A549 (cell line): ENCODE measurements around the gene CDH4. TPM values are rescaled to one million over a fixed set of nuclear protein-coding genes. Genes with fewer than 3 reads are reported as not detected.

ENCODE experiments used
- ATAC-seq, 2 experiments: fragments of 200-7000 bp in 1 of 2; fragments of >200 bp in 1 of 2; cut with Nextera tagmentation in 1 of 2; cut with Tn5 transposase in 1 of 2; 3 replicates each; pipeline versions ENCODE4 v1.8.0 to v1.9.1; 2018 to 2020; ENCODE audit warnings: mild to moderate bottlenecking in 1 of 2, moderate library complexity in 1 of 2
- CTCF ChIA-PET: fragments of 300-600 bp; sonication (Branson Sonifier 250); formaldehyde crosslinking; extraction: SDS; loops from one replicate; lab custom pipeline; 2021; ENCODE audit warnings: antibody characterized with exemption, inconsistent platforms; lab: Yijun Ruan, JAX
- POLR2A ChIA-PET: fragments of 350-600 bp; formaldehyde crosslinking; extraction: SDS; loops from one replicate; lab custom pipeline; 2021; ENCODE audit warnings: antibody characterized with exemption, inconsistent platforms; lab: Yijun Ruan, JAX
- DNase-seq, 2 experiments: peaks; one replicate each; pipeline versions ENCODE4 v3.0.0 to v3.0.0-alpha.2; 2011 to 2016; ENCODE audit warnings: low read depth in 1 of 2, low spot score in 1 of 2
- FAIRE-seq: peaks from 2 replicates; lab custom pipeline; 2011; peaks lifted over from hg19 to GRCh38; lab: Jason Lieb, UNC
- H3K27ac ChIP-seq, 2 experiments: fragments of >200 bp; sonication (Bioruptor Twin); formaldehyde crosslinking; 3 replicates each; pipeline ENCODE4 v1.5.1; 2016 to 2017
- H3K4me1 ChIP-seq: fragments of >200 bp; sonication (Bioruptor Twin); formaldehyde crosslinking; 3 replicates; pipeline ENCODE4 v1.6.1; 2016
- H3K4me2 ChIP-seq: fragments of >200 bp; sonication (Bioruptor Twin); formaldehyde crosslinking; 3 replicates; pipeline ENCODE4 v1.6.1; 2016
- H3K4me3 ChIP-seq: fragments of >200 bp; sonication (Bioruptor Twin); formaldehyde crosslinking; 3 replicates; pipeline ENCODE4 v1.5.1; 2016
- H3K9me3 ChIP-seq: fragments of >200 bp; sonication (Bioruptor Twin); formaldehyde crosslinking; 3 replicates; pipeline ENCODE4 v1.6.1; 2016
- ATOH8 ChIP-seq: fragments of 250-450 bp; sonication (Bioruptor Pico); IDR thresholded peaks from 2 replicates; pipeline ENCODE4 v1.5.0; 2020; ENCODE audit warnings: low read depth, mild to moderate bottlenecking, moderate library complexity
- CBX2 ChIP-seq: fragments of 200-600 bp; sonication (generic); IDR thresholded peaks from 2 replicates; pipeline ENCODE4 v1.6.1; 2016; ENCODE audit warnings: low read depth, mild to moderate bottlenecking, borderline replicate concordance
- CBX8 ChIP-seq: fragments of 200-600 bp; sonication (generic); IDR thresholded peaks from 2 replicates; pipeline ENCODE4 v1.6.1; 2016
- CHD2 ChIP-seq: fragments of 150-350 bp; IDR thresholded peaks from 2 replicates; pipeline ENCODE4 v1.6.1; 2014; ENCODE audit warnings: low read length; ENCODE audit not compliant: partially characterized antibody
- FOSB ChIP-seq: fragments of 250-450 bp; sonication (Bioruptor Pico); IDR thresholded peaks from 2 replicates; pipeline ENCODE4 v1.5.0; 2020; ENCODE audit warnings: mild to moderate bottlenecking, moderate library complexity
- FOXS1 ChIP-seq: fragments of 250-450 bp; sonication (Bioruptor Pico); IDR thresholded peaks from 2 replicates; pipeline ENCODE4 v1.5.0; 2020; ENCODE audit warnings: mild to moderate bottlenecking, moderate library complexity
- GATA3 ChIP-seq: IDR thresholded peaks from 2 replicates; pipeline ENCODE4 v1.6.1; 2012; ENCODE audit warnings: borderline replicate concordance
- HOXA7 ChIP-seq: fragments of 250-450 bp; sonication (Bioruptor Pico); IDR thresholded peaks from 2 replicates; pipeline ENCODE4 v1.5.0; 2020; ENCODE audit warnings: mild to moderate bottlenecking, moderate library complexity
- HOXB13 ChIP-seq: fragments of 250-450 bp; sonication (Bioruptor Pico); IDR thresholded peaks from 2 replicates; pipeline ENCODE4 v1.5.0; 2020; ENCODE audit warnings: low read depth, mild to moderate bottlenecking, moderate library complexity
- HOXB5 ChIP-seq: fragments of 250-450 bp; sonication (Bioruptor Pico); IDR thresholded peaks from 2 replicates; pipeline ENCODE4 v1.5.0; 2020; ENCODE audit warnings: mild to moderate bottlenecking, moderate library complexity
- JUNB ChIP-seq: fragments of >200 bp; sonication (Bioruptor Twin); formaldehyde crosslinking; IDR thresholded peaks from 2 replicates; pipeline ENCODE4 v1.6.1; 2016
- KDM1A ChIP-seq: fragments of 200-600 bp; sonication (generic); IDR thresholded peaks from 2 replicates; pipeline ENCODE4 v1.6.1; 2016; ENCODE audit warnings: low read depth, mild to moderate bottlenecking
- KDM5A ChIP-seq: fragments of 200-600 bp; sonication (generic); IDR thresholded peaks from 2 replicates; pipeline ENCODE4 v1.6.1; 2016; ENCODE audit warnings: antibody characterized with exemption, mild to moderate bottlenecking
- MAFK ChIP-seq: fragments of 450-650 bp; IDR thresholded peaks from 2 replicates; pipeline ENCODE4 v1.6.1; 2014; ENCODE audit not compliant: partially characterized antibody
- MAZ ChIP-seq: fragments of 150-350 bp; IDR thresholded peaks from 2 replicates; pipeline ENCODE4 v1.6.1; 2014; ENCODE audit warnings: antibody characterized with exemption, low read depth, low read length, borderline replicate concordance
- MYC ChIP-seq: IDR thresholded peaks from 2 replicates; pipeline ENCODE4 v1.6.1; 2012; ENCODE audit warnings: mild to moderate bottlenecking, inconsistent platforms, low read length, improper control_type of control experiment, borderline replicate concordance
- NPAS2 ChIP-seq: fragments of 250-450 bp; sonication (Bioruptor Pico); IDR thresholded peaks from 2 replicates; pipeline ENCODE4 v1.8.0; 2022; ENCODE audit warnings: mild to moderate bottlenecking, moderate library complexity, borderline replicate concordance
- PHF8 ChIP-seq: fragments of 200-600 bp; sonication (generic); IDR thresholded peaks from 2 replicates; pipeline ENCODE4 v1.6.1; 2016; ENCODE audit warnings: low read depth, mild to moderate bottlenecking, antibody characterized with exemption, moderate library complexity, borderline replicate concordance
- POLR2A ChIP-seq: IDR thresholded peaks from 2 replicates; pipeline ENCODE4 v1.6.1; 2012; ENCODE audit warnings: mild to moderate bottlenecking, low read length
- POLR2AphosphoS2 ChIP-seq: conservative IDR thresholded peaks from 2 replicates; pipeline ENCODE4 v1.6.1; 2012; ENCODE audit warnings: low read length, improper control_type of control experiment, inconsistent platforms
- RAD21 ChIP-seq, 2 experiments: fragments of >200 bp in 1 of 2; sonication (Bioruptor Twin) in 1 of 2; formaldehyde crosslinking in 1 of 2; IDR thresholded peaks in 1 of 2; conservative IDR thresholded peaks in 1 of 2; 2 replicates in 1 of 2; 3 replicates in 1 of 2; pipeline ENCODE4 v1.6.1; 2012 to 2018; ENCODE audit warnings: inconsistent platforms in 1 of 2
- RCOR1 ChIP-seq: fragments of 150-350 bp; IDR thresholded peaks from 2 replicates; pipeline ENCODE4 v1.6.1; 2014; ENCODE audit warnings: antibody characterized with exemption, low read length, low read depth
- SMC3 ChIP-seq: fragments of >200 bp; sonication (Bioruptor Twin); formaldehyde crosslinking; IDR thresholded peaks from 3 replicates; pipeline ENCODE4 v1.6.1; 2018; ENCODE audit warnings: inconsistent platforms
- TFCP2L1 ChIP-seq: fragments of 250-450 bp; sonication (Bioruptor Pico); IDR thresholded peaks from 2 replicates; pipeline ENCODE4 v1.5.0; 2021; ENCODE audit warnings: mild to moderate bottlenecking
- TP53 ChIP-seq: fragments of 250-450 bp; sonication (Bioruptor Pico); IDR thresholded peaks from 2 replicates; pipeline ENCODE4 v1.5.0; 2021; ENCODE audit warnings: mild to moderate bottlenecking, moderate library complexity
- USF2 ChIP-seq: fragments of 450-650 bp; IDR thresholded peaks from 2 replicates; pipeline ENCODE4 v1.6.1; 2014; ENCODE audit warnings: antibody characterized with exemption
- ZC3H11A ChIP-seq: fragments of 450-650 bp; IDR thresholded peaks from 2 replicates; pipeline ENCODE4 v1.6.1; 2014; ENCODE audit warnings: antibody characterized with exemption, mild to moderate bottlenecking
- ZNF302 ChIP-seq: fragments of 250-450 bp; sonication (Bioruptor Pico); IDR thresholded peaks from 2 replicates; pipeline ENCODE4 v1.9.0; 2021; ENCODE audit warnings: inconsistent platforms, mild to moderate bottlenecking, moderate library complexity
- WGBS: methylation state at CpG from one replicate; pipeline ENCODE4 v1.1.6; 2017; ENCODE audit errors: missing lambda C conversion rate; 5-methylcytosine and 5-hydroxymethylcytosine counted together
- polyA plus RNA-seq, 4 experiments: library from polyadenylated mRNA; depleted of rRNA in 3 of 4; stranded (reverse); fragments of >200 nt; fragmentation: RNase III in 1 of 4; extraction: RNeasy Plus Mini Kit Qiagen cat#74134 plus additional on column Dnase treatment in 1 of 4; gene quantifications; 2 replicates in 3 of 4; 3 replicates in 1 of 4; pipeline ENCODE4 v1.2.3, GENCODE V29; 2011 to 2017
- TF ChIP-seq, protein P1 (sequence below): fragments of >200 bp; sonication (Bioruptor Twin); formaldehyde crosslinking; IDR thresholded peaks from 2 replicates; pipeline ENCODE4 v1.6.1; 2016

The CDH4 gene
- polyA plus RNA-seq, 2 of the 4 experiments (the other 2 are of a cell fraction) = 3.4 to 10.3 TPM

- TF ChIP-seq ZNF302 (CRISPR knock-in tag) (no peak), RAD21 (conservative IDR thresholded peaks at IDR 0.05 in 1 of 2, IDR thresholded peaks at IDR 0.05 in 1 of 2) (no peak), HOXB5 (CRISPR knock-in tag) (no peak)
- Histone ChIP-seq H3K9me3 (no peaks in the 10 kb centered on the region), H3K4me2 (no peak overlapping the region), H3K4me1 (no peaks in the 10 kb centered on the region), H3K27ac (no peak overlapping the region), H3K4me3 (no peak overlapping the region)
- CTCF ChIA-PET = interaction anchor here (1.5 kb wide), 1 partner anchor 1765 kb away, joined by 3 read pairs; no protein-coding TSS in a partner anchor
- no peak for ATAC-seq
- WGBS = 94% methylated on average over 15 of the region's 20 CpGs
- FAIRE-seq = no peak
- POLR2A ChIA-PET = no interaction called here
- no peak for DNase-seq
Observed at GRCh38 chr20:61978491-61978890, 726.4 kb downstream of the CDH4 start.

DNA sequence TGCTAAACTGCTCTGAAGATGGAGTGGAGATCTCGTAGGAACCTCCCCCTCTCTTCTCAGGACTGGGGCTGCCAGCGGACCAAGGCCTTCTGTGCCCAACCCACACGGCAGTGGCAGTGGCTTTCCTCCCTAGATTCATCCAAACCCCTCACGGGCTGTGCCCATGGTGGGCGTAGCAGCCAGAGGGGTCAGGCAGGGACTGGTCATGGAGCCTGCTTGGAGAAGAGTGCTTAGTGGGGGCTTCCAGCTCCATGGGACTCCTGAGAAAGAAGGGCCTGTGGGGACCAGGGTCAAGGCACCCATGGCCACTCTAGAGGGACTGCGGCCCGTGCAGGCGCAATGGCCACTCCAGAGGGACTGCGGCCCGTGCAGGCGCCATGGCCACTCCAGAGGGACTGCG lies 727.0 kb downstream of the CDH4 start:
- 98% methylated on average over 5 of the region's 12 CpGs for WGBS
- FAIRE-seq (no peak), ATAC-seq (no peak), DNase-seq (no peak)
- Histone ChIP-seq H3K9me3 (no peaks in the 10 kb centered on the region), H3K4me1 (no peaks in the 10 kb centered on the region), H3K4me3 (no peak overlapping the region), H3K27ac (no peak overlapping the region), H3K4me2 (no peak overlapping the region)
- ChIA-PET POLR2A (no interaction called here), CTCF (interaction anchor here (1.5 kb wide), 1 partner anchor 1765 kb away, joined by 3 read pairs; no protein-coding TSS in a partner anchor)
- no peak for TF ChIP-seq ZC3H11A
- TF ChIP-seq KDM5A = no peak
- TF ChIP-seq MAFK = no peak
- TF ChIP-seq, protein P1, sequence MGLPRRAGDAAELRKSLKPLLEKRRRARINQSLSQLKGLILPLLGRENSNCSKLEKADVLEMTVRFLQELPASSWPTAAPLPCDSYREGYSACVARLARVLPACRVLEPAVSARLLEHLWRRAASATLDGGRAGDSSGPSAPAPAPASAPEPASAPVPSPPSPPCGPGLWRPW = no peak
- no peak for TF ChIP-seq SMC3
- no peak for TF ChIP-seq FOSB (CRISPR knock-in tag)
- no peak for TF ChIP-seq PHF8
- no peak for TF ChIP-seq POLR2A
- TF ChIP-seq RCOR1 = no peak
- TF ChIP-seq TP53 (CRISPR knock-in tag) = no peak
- no peak for TF ChIP-seq HOXA7 (CRISPR knock-in tag)
- no peak for TF ChIP-seq CHD2
- no peak for TF ChIP-seq FOXS1
- TF ChIP-seq GATA3 = no peak
- TF ChIP-seq RAD21 (conservative IDR thresholded peaks at IDR 0.05 in 1 of 2, IDR thresholded peaks at IDR 0.05 in 1 of 2) = no peak

- Histone ChIP-seq H3K27ac (no peak overlapping the region), H3K9me3 (no peaks in the 10 kb centered on the region), H3K4me1 (no peaks in the 10 kb centered on the region), H3K4me3 (no peak overlapping the region), H3K4me2 (no peak overlapping the region)
- ChIA-PET POLR2A (no interaction called here), CTCF (interaction anchor here (1.5 kb wide), 1 partner anchor 1766 kb away, joined by 3 read pairs; no protein-coding TSS in a partner anchor)
- ATAC-seq = no peak
- no peak for TF ChIP-seq MYC
- no peak for TF ChIP-seq JUNB
- no peak for TF ChIP-seq CBX8
- TF ChIP-seq MAZ = no peak
- no peak for TF ChIP-seq TFCP2L1
- no peak for TF ChIP-seq GATA3
- TF ChIP-seq ZNF302 (CRISPR knock-in tag) = no peak
- no peak for TF ChIP-seq CBX2
- no peak for TF ChIP-seq HOXA7 (CRISPR knock-in tag)
- no peak for TF ChIP-seq ZC3H11A
- TF ChIP-seq ATOH8 (CRISPR knock-in tag) = no peak
- no peak for TF ChIP-seq HOXB13 (CRISPR knock-in tag)
- TF ChIP-seq USF2 = no peak
- TF ChIP-seq NPAS2 (CRISPR knock-in tag) = no peak
- TF ChIP-seq SMC3 = no peak
- TF ChIP-seq RAD21 (conservative IDR thresholded peaks at IDR 0.05 in 1 of 2, IDR thresholded peaks at IDR 0.05 in 1 of 2) = no peak
- no peak for TF ChIP-seq POLR2AphosphoS2
- no peak for TF ChIP-seq KDM1A
- WGBS = 95% methylated on average over 42 of the region's 65 CpGs
- no peak for DNase-seq
- no peak for FAIRE-seq
Observed at GRCh38 chr20:61979701-61980635, 727.9 kb downstream of the CDH4 start.
